Measurements from ENCODE around the gene SRP68. TPM values are rescaled to one million over a fixed set of nuclear protein-coding genes. Genes with fewer than 3 reads are reported as not detected.
"Not testable (repeated sequence)": the region's sequence is repeated elsewhere in the genome, so short reads cannot be mapped to it uniquely, and the experiment has no call there.

SRP68 gene
- total and polyA plus RNA-seq, 2 of the 4 experiments (the other 2 are of a cell fraction) = 47.1 to 82.6 TPM

- Histone ChIP-seq H4K91ac (ENCODE audit: insufficient read depth, low read depth, low read length) (no peak overlapping the region), H4K20me1 (ENCODE audit: insufficient read depth, low read length) (peaks cover 5% of the 10 kb centered on the region; the same call in 1 of the 2 replicates), H3K4me3 (ENCODE audit: insufficient read depth, low read depth, low read length) (no peak overlapping the region), H2BK5ac (ENCODE audit: low read depth, low read length, poor library complexity, severe bottlenecking) (no peak overlapping the region), H3K4ac (ENCODE audit: low read depth, low read length) (no peak overlapping the region), H4K5ac (ENCODE audit: low read depth, low read length) (no peak overlapping the region), H2AK5ac (ENCODE audit: low read depth, low read length) (no peak overlapping the region), H3K14ac (replicated peaks; ENCODE audit: low read depth, low read length) (no peak overlapping the region), H3K4me1 (ENCODE audit: control insufficient read depth, insufficient read depth, low read length) (no peaks in the 10 kb centered on the region), H3K36me3 (ENCODE audit: control insufficient read depth, insufficient read depth, low read length) (peaks cover 69% of the 10 kb centered on the region), H3K4me2 (ENCODE audit: low read depth, low read length) (no peak overlapping the region), H2BK15ac (ENCODE audit: low read depth, low read length) (no peak overlapping the region), H4K8ac (ENCODE audit: low read depth in 2 of 2, low read length in 2 of 2) (no peak overlapping the region), H2AFZ (replicated peaks; ENCODE audit: low read length, poor library complexity) (no peak overlapping the region), H3K23ac (ENCODE audit: low read depth, low read length) (no peak overlapping the region), H2BK20ac (ENCODE audit: low read depth, low read length) (no peak overlapping the region), H3K27me3 (ENCODE audit: control insufficient read depth, insufficient read depth, low read length) (no peaks in the 10 kb centered on the region), H3K9me1 (ENCODE audit: insufficient read depth, low read length) (no peaks in the 10 kb centered on the region), H3K9me3 (ENCODE audit: control insufficient read depth, insufficient read depth, low read length) (no peaks in the 10 kb centered on the region), H3K9ac (ENCODE audit: low read depth, low read length) (no peak overlapping the region), H3K18ac (ENCODE audit: low read depth, low read length) (no peak overlapping the region), H2BK120ac (ENCODE audit: low read depth, low read length) (no peak overlapping the region), H3K79me1 (ENCODE audit: low read depth in 1 of 2, low read length in 2 of 2) (peaks cover 17 to 25% of the 10 kb centered on the region in 2 experiments), H2AK9ac (replicated peaks; ENCODE audit: low read depth, low read length, poor library complexity) (no peak overlapping the region), H3K56ac (ENCODE audit: extremely low read depth, insufficient read depth, low read length) (no peak overlapping the region), H3K27ac (ENCODE audit: insufficient read depth, low read length) (no peak overlapping the region)
- TF ChIP-seq CTCF (conservative IDR thresholded peaks at IDR 0.05; ENCODE audit: low read depth, low read length) (no peak), RCOR1 (IDR thresholded peaks at IDR 0.05; ENCODE audit: insufficient replicate concordance, low read length) (no peak), MXI1 (IDR thresholded peaks at IDR 0.05; ENCODE audit: borderline replicate concordance, low read depth, low read length) (no peak)
- 99% methylated on average over 10 of the region's 15 CpGs; no CpG with 5 or more reads in 1 of the 2 experiments for WGBS, 2 experiments (ENCODE audit: extremely low coverage in 2 of 2, insufficient read length in 1 of 2)
- no peak for ATAC-seq (ENCODE audit: low read depth)
- ChIA-PET POLR2A (ENCODE audit: unreplicated experiment) (interaction anchor here (0.6 kb wide), 1 partner anchor 16 kb away, joined by 6 read pairs; no protein-coding TSS in a partner anchor), CTCF (interaction anchor here (0.6 kb wide), 1 partner anchor 132 kb away, joined by 4 read pairs; no protein-coding TSS in a partner anchor)
- dilution Hi-C loops (cut with HindIII; ENCODE audit: low sequenced_read_pairs, unreplicated experiment) = no loop called here
- no TSS peak for BruUV-seq (replicated peaks)
- intact Hi-C loops (cut with micrococcal nuclease) = no loop called here
- no peak for DNase-seq
- in situ Hi-C loops (cut with MboI; ENCODE audit: low sequenced_read_pairs) = no loop called here
These were observed 8.3 kb downstream of the SRP68 start for GRCh38 chr17:76063875-76064546.

- H3K9me1 ChIP-seq (ENCODE audit: insufficient read depth, low read length); H2BK120ac ChIP-seq (ENCODE audit: low read depth, low read length); H2AK9ac ChIP-seq (replicated peaks; ENCODE audit: low read depth, low read length, poor library complexity); H3K18ac ChIP-seq (ENCODE audit: low read depth, low read length); H4K8ac ChIP-seq (ENCODE audit: low read depth in 2 of 2, low read length in 2 of 2); H3K4me2 ChIP-seq (ENCODE audit: low read depth, low read length); H3K4me3 ChIP-seq (ENCODE audit: insufficient read depth, low read depth, low read length); H2AFZ ChIP-seq (replicated peaks; ENCODE audit: low read length, poor library complexity); H2BK20ac ChIP-seq (ENCODE audit: low read depth, low read length); H3K9me3 ChIP-seq (ENCODE audit: control insufficient read depth, insufficient read depth, low read length); H3K14ac ChIP-seq (replicated peaks; ENCODE audit: low read depth, low read length); dilution Hi-C loops (cut with HindIII; ENCODE audit: low sequenced_read_pairs, unreplicated experiment); H4K91ac ChIP-seq (ENCODE audit: insufficient read depth, low read depth, low read length); H3K4me1 ChIP-seq (ENCODE audit: control insufficient read depth, insufficient read depth, low read length); H2BK5ac ChIP-seq (ENCODE audit: low read depth, low read length, poor library complexity, severe bottlenecking); intact Hi-C loops (cut with micrococcal nuclease); H3K27me3 ChIP-seq (ENCODE audit: control insufficient read depth, insufficient read depth, low read length); BruUV-seq (replicated peaks); H2BK15ac ChIP-seq (ENCODE audit: low read depth, low read length); H3K4ac ChIP-seq (ENCODE audit: low read depth, low read length); H3K23ac ChIP-seq (ENCODE audit: low read depth, low read length); DNase-seq; H3K56ac ChIP-seq (ENCODE audit: extremely low read depth, insufficient read depth, low read length); CTCF ChIA-PET; POLR2A ChIA-PET (ENCODE audit: unreplicated experiment); H2AK5ac ChIP-seq (ENCODE audit: low read depth, low read length); in situ Hi-C loops (cut with MboI; ENCODE audit: low sequenced_read_pairs); H3K27ac ChIP-seq (ENCODE audit: insufficient read depth, low read length); ATAC-seq (ENCODE audit: low read depth); H4K5ac ChIP-seq (ENCODE audit: low read depth, low read length); H3K9ac ChIP-seq (ENCODE audit: low read depth, low read length): not testable (repeated sequence)
- no CpG with 5 or more reads among the region's 6 CpGs for WGBS, 2 experiments (ENCODE audit: extremely low coverage in 2 of 2, insufficient read length in 1 of 2)
- H4K20me1 ChIP-seq (ENCODE audit: insufficient read depth, low read length) = peaks cover 17% of the 10 kb centered on the region
- H3K79me1 ChIP-seq (ENCODE audit: low read depth in 1 of 2, low read length in 2 of 2) = peaks cover 6 to 28% of the 10 kb centered on the region in 2 experiments
- H3K36me3 ChIP-seq (ENCODE audit: control insufficient read depth, insufficient read depth, low read length) = peaks cover 75% of the 10 kb centered on the region
These were observed 14.1 kb downstream of the SRP68 start for GRCh38 chr17:76058264-76058663.

All from IMR-90 (cell line).